ENCODE data around the gene ALG13.

The ALG13 gene

GRCh38 chrX:111761578-111762135, 80.7 kb downstream of the ALG13 start:
- TF ChIP-seq TEAD4 (IDR thresholded peaks at IDR 0.05), result no peak
- no peak for TF ChIP-seq MAX (IDR thresholded peaks at IDR 0.05)
- no peak for TF ChIP-seq TCF12 (IDR thresholded peaks at IDR 0.05; ENCODE audit: low read depth)
- TF ChIP-seq EP300 (IDR thresholded peaks at IDR 0.05; ENCODE audit: borderline replicate concordance), result no peak
- no peak for TF ChIP-seq NFIC (IDR thresholded peaks at IDR 0.05)
- TF ChIP-seq REST (IDR thresholded peaks at IDR 0.05; ENCODE audit: low read depth), result no peak
- no peak for TF ChIP-seq FOXM1 (IDR thresholded peaks at IDR 0.05; ENCODE audit: borderline replicate concordance, low read depth)
- TF ChIP-seq EGR1 (IDR thresholded peaks at IDR 0.05), result no peak
- no peak for TF ChIP-seq TAF1 (IDR thresholded peaks at IDR 0.05; ENCODE audit: low read depth)
- TF ChIP-seq CREB1 (IDR thresholded peaks at IDR 0.05; ENCODE audit: low read depth), result no peak

- TF ChIP-seq REST (IDR thresholded peaks at IDR 0.05; ENCODE audit: low read depth) (no peak), MAX (IDR thresholded peaks at IDR 0.05) (no peak), EGR1 (IDR thresholded peaks at IDR 0.05) (no peak), TCF12 (IDR thresholded peaks at IDR 0.05; ENCODE audit: low read depth) (no peak), NFIC (IDR thresholded peaks at IDR 0.05) (no peak), CREB1 (IDR thresholded peaks at IDR 0.05; ENCODE audit: low read depth) (no peak), TEAD4 (IDR thresholded peaks at IDR 0.05) (no peak), RAD21 (IDR thresholded peaks at IDR 0.05; ENCODE audit: low read depth) (no peak), CEBPB (IDR thresholded peaks at IDR 0.05) (no peak), EP300 (IDR thresholded peaks at IDR 0.05; ENCODE audit: borderline replicate concordance) (no peak), ZBTB7A (IDR thresholded peaks at IDR 0.05; ENCODE audit: low read depth) (no peak), TAF1 (IDR thresholded peaks at IDR 0.05; ENCODE audit: low read depth) (no peak), FOXM1 (IDR thresholded peaks at IDR 0.05; ENCODE audit: borderline replicate concordance, low read depth) (no peak), USF1 (IDR thresholded peaks at IDR 0.05) (no peak), YY1 (IDR thresholded peaks at IDR 0.05; ENCODE audit: low read depth) (no peak)
These were observed 97.6 kb downstream of the ALG13 start for GRCh38 chrX:111778591-111778990.

GRCh38 chrX:111779582-111779981, 98.6 kb downstream of the ALG13 start:
- TF ChIP-seq EP300 (IDR thresholded peaks at IDR 0.05; ENCODE audit: borderline replicate concordance) (no peak), TCF12 (IDR thresholded peaks at IDR 0.05; ENCODE audit: low read depth) (no peak), REST (IDR thresholded peaks at IDR 0.05; ENCODE audit: low read depth) (no peak), EGR1 (IDR thresholded peaks at IDR 0.05) (no peak), TEAD4 (IDR thresholded peaks at IDR 0.05) (no peak), CEBPB (IDR thresholded peaks at IDR 0.05) (no peak), ZBTB7A (IDR thresholded peaks at IDR 0.05; ENCODE audit: low read depth) (no peak), MAX (IDR thresholded peaks at IDR 0.05) (no peak), TAF1 (IDR thresholded peaks at IDR 0.05; ENCODE audit: low read depth) (no peak), NFIC (IDR thresholded peaks at IDR 0.05) (no peak), YY1 (IDR thresholded peaks at IDR 0.05; ENCODE audit: low read depth) (no peak), FOXM1 (IDR thresholded peaks at IDR 0.05; ENCODE audit: borderline replicate concordance, low read depth) (no peak), RAD21 (IDR thresholded peaks at IDR 0.05; ENCODE audit: low read depth) (no peak), USF1 (IDR thresholded peaks at IDR 0.05) (no peak), CREB1 (IDR thresholded peaks at IDR 0.05; ENCODE audit: low read depth) (no peak)

GRCh38 chrX:111784667-111785066, 103.7 kb downstream of the ALG13 start:
- TF ChIP-seq REST (IDR thresholded peaks at IDR 0.05; ENCODE audit: low read depth), result no peak
- TF ChIP-seq RAD21 (IDR thresholded peaks at IDR 0.05; ENCODE audit: low read depth), result no peak
- TF ChIP-seq TCF12 (IDR thresholded peaks at IDR 0.05; ENCODE audit: low read depth), result no peak
- TF ChIP-seq EGR1 (IDR thresholded peaks at IDR 0.05), result no peak
- TF ChIP-seq FOXM1 (IDR thresholded peaks at IDR 0.05; ENCODE audit: borderline replicate concordance, low read depth), result no peak
- no peak for TF ChIP-seq EP300 (IDR thresholded peaks at IDR 0.05; ENCODE audit: borderline replicate concordance)
- TF ChIP-seq TEAD4 (IDR thresholded peaks at IDR 0.05), result no peak
- no peak for TF ChIP-seq YY1 (IDR thresholded peaks at IDR 0.05; ENCODE audit: low read depth)
- no peak for TF ChIP-seq CREB1 (IDR thresholded peaks at IDR 0.05; ENCODE audit: low read depth)
- no peak for TF ChIP-seq CEBPB (IDR thresholded peaks at IDR 0.05)
- TF ChIP-seq MAX (IDR thresholded peaks at IDR 0.05), result no peak
- no peak for TF ChIP-seq TAF1 (IDR thresholded peaks at IDR 0.05; ENCODE audit: low read depth)
- no peak for TF ChIP-seq ZBTB7A (IDR thresholded peaks at IDR 0.05; ENCODE audit: low read depth)
- TF ChIP-seq USF1 (IDR thresholded peaks at IDR 0.05), result no peak
- no peak for TF ChIP-seq NFIC (IDR thresholded peaks at IDR 0.05)

Data from Ishikawa (cell line).